IgD-negative memory B cell (primary cell): ENCODE data around the gene NBPF10. TPM values are rescaled to one million over a fixed set of nuclear protein-coding genes. Genes with fewer than 3 reads are reported as not detected.
"Not testable (repeated sequence)": the region's sequence is repeated elsewhere in the genome, so short reads cannot be mapped to it uniquely, and the experiment has no call there.

Experiments
- H3K27ac Mint-ChIP-seq, 3 donors: one replicate each; pipeline ENCODE4 v1.8.0; 2020 to 2022; ENCODE audit warnings: mild to moderate bottlenecking in 3 of 3, mixed read lengths in 3 of 3, moderate library complexity in 1 of 3
- H3K27me3 Mint-ChIP-seq: one replicate; pipeline ENCODE4 v1.8.0; 2021; ENCODE audit warnings: mixed read lengths
- H3K36me3 Mint-ChIP-seq: one replicate; pipeline ENCODE4 v1.8.0; 2020; ENCODE audit warnings: mild to moderate bottlenecking, mixed read lengths
- H3K4me1 Mint-ChIP-seq, 3 donors: one replicate each; pipeline ENCODE4 v1.8.0; 2020 to 2022; ENCODE audit warnings: mixed read lengths in 3 of 3, mild to moderate bottlenecking in 1 of 3
- H3K4me3 Mint-ChIP-seq, 4 donors: one replicate each; pipeline ENCODE4 v1.8.0; 2020 to 2022; ENCODE audit warnings: mild to moderate bottlenecking in 4 of 4, mixed read lengths in 4 of 4, moderate library complexity in 3 of 4
- H3K9me3 Mint-ChIP-seq, 3 donors: one replicate each; pipeline ENCODE4 v1.8.0; 2020 to 2021; ENCODE audit warnings: mixed read lengths in 3 of 3, mild to moderate bottlenecking in 1 of 3
- polyA plus RNA-seq: library from polyadenylated mRNA; unstranded; fragments of 300-500 nt; fragmentation: Illumina TruSeq; gene quantifications from one replicate; pipeline ENCODE4 v1.2.3, GENCODE V29; 2021

NBPF10 gene, protein sequence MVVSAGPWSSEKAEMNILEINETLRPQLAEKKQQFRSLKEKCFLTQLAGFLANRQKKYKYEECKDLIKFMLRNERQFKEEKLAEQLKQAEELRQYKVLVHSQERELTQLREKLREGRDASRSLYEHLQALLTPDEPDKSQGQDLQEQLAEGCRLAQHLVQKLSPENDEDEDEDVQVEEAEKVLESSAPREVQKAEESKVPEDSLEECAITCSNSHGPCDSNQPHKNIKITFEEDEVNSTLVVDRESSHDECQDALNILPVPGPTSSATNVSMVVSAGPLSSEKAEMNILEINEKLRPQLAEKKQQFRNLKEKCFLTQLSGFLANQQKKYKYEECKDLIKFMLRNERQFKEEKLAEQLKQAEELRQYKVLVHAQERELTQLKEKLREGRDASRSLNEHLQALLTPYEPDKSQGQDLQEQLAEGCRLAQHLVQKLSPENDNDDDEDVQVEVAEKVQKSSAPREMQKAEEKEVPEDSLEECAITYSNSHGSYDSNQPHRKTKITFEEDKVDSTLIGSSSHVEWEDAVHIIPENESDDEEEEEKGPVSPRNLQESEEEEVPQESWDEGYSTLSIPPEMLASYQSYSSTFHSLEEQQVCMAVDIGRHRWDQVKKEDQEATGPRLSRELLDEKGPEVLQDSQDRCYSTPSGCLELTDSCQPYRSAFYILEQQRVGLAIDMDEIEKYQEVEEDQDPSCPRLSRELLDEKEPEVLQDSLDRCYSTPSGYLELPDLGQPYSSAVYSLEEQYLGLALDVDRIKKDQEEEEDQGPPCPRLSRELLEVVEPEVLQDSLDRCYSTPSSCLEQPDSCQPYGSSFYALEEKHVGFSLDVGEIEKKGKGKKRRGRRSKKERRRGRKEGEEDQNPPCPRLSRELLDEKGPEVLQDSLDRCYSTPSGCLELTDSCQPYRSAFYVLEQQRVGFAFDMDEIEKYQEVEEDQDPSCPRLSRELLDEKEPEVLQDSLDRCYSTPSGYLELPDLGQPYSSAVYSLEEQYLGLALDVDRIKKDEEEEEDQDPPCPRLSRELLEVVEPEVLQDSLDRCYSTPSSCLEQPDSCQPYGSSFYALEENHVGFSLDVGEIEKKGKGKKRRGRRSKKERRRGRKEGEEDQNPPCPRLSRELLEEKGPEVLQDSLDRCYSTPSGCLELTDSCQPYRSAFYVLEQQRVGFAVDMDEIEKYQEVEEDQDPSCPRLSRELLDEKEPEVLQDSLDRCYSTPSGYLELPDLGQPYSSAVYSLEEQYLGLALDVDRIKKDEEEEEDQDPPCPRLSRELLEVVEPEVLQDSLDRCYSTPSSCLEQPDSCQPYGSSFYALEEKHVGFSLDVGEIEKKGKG (N-terminal part only)
- 0.64 TPM for polyA plus RNA-seq

DNA sequence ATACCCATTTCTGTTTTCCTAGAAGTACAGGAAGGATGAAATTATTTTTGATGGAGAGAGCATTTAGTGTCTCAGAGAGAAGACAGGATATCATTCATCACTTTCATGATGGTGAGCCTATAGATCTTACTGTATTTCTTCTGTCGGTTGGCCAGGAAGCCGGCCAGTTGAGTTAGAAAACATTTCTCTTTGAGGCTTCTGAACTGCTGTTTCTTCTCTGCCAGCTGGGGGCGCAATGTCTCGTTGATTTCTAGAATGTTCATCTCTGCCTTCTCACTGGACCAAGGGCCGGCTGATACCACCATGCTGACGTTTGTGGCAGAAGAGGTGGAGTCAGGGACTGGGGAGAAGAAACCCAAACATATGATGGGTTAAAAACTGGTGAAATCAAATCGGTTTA, at the start of gene NBPF10:
Gene NBPF10, minus strand, starts transcription at position 340 of the 400 bp plus-strand sequence. Its CDS starts 35 bp downstream, at position 305.
- not testable (repeated sequence) for H3K27ac Mint-ChIP-seq, H3K27me3 Mint-ChIP-seq, H3K9me3 Mint-ChIP-seq, H3K4me3 Mint-ChIP-seq, H3K4me1 Mint-ChIP-seq, H3K36me3 Mint-ChIP-seq

DNA sequence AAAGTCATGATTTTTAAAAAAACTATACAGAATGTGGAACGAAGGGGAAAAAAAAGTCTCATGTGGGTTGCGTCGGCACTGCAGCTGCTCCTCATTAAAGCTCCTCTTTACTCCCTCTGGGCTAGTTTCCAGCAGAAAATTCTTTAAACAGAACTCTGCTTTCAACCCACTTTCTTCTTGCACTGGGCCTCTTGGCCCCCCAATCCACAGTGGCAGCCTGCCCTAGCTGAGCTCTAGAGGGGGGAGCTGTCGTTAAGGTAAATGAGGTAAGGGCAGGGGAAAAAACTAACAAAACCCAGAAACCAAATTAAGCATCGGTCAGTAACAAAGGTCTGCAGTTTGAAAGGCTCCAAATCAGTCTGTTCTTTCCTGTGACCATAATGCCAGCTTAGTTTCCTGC, 29.9 kb upstream of the NBPF10 start:
- H3K9me3 Mint-ChIP-seq, H3K27me3 Mint-ChIP-seq, H3K4me1 Mint-ChIP-seq, H3K36me3 Mint-ChIP-seq, H3K27ac Mint-ChIP-seq, H3K4me3 Mint-ChIP-seq: not testable (repeated sequence)

DNA sequence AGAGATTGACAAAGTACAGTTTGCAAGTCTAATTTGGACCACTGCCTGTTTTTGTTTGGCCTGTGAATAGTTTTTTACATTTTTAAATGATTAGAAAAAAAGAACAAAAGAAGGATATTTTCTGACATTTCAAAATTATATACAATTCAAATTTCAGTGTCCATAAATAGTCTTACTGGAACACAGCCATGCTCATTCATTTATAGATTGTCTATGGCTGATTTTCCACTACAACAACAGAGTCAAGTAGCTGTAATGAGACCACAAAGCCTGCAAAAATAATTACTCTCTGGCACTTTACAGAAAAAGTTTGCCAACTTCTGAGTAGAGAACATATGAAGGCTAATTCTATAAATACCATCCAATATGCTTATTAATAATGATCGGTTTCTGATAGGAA, 23.1 kb upstream of the NBPF10 start:
- H3K36me3 Mint-ChIP-seq, H3K4me3 Mint-ChIP-seq, H3K27ac Mint-ChIP-seq, H3K4me1 Mint-ChIP-seq, H3K27me3 Mint-ChIP-seq, H3K9me3 Mint-ChIP-seq: not testable (repeated sequence)

GRCh38 chr1:146167273-146167672, 22.7 kb upstream of the NBPF10 start:
- H3K4me3 Mint-ChIP-seq, H3K27ac Mint-ChIP-seq, H3K9me3 Mint-ChIP-seq, H3K4me1 Mint-ChIP-seq, H3K27me3 Mint-ChIP-seq, H3K36me3 Mint-ChIP-seq: not testable (repeated sequence)

Other genes starting within 250 kb of the NBPF10 start
- gene ITGA10, start 234.8 kb downstream of the NBPF10 start, polyA plus RNA-seq: not detected
- 42.3 TPM for gene PEX11B, start 226.1 kb downstream of the NBPF10 start, polyA plus RNA-seq
- gene RBM8A, start 217.3 kb downstream of the NBPF10 start, polyA plus RNA-seq: 183 TPM
- gene LIX1L, start 186.8 kb downstream of the NBPF10 start, polyA plus RNA-seq: 12.8 TPM
- 0.64 TPM for gene ANKRD34A, start 180.2 kb downstream of the NBPF10 start, polyA plus RNA-seq
- gene POLR3GL, start 180.1 kb downstream of the NBPF10 start, polyA plus RNA-seq: 64.0 TPM
- gene TXNIP, start 148.2 kb downstream of the NBPF10 start, polyA plus RNA-seq: 3,579 TPM
- gene HJV, start 123.1 kb downstream of the NBPF10 start, polyA plus RNA-seq: not detected
- gene NOTCH2NLA, start 84.2 kb upstream of the NBPF10 start, polyA plus RNA-seq: 51.3 TPM